WI38 (cell line): ENCODE data around the gene ACTL9.

ENCODE experiments used
- H3K4me3 ChIP-seq: 2 replicates; pipeline ENCODE4 v1.5.1; 2011; ENCODE audit warnings: low read depth, mild to moderate bottlenecking, control low read depth, low read length
- CTCF ChIP-seq: IDR thresholded peaks from 2 replicates; pipeline ENCODE4 v1.5.1; 2012; ENCODE audit warnings: low read depth, mild to moderate bottlenecking, control low read depth, low read length

ACTL9 gene

GRCh38 chr19:8682472-8682871, 16.1 kb downstream of the ACTL9 start:
- TF ChIP-seq CTCF: no peak

GRCh38 chr19:8681345-8682029, 17.1 kb downstream of the ACTL9 start:
- no peak for TF ChIP-seq CTCF

More at GRCh38 chr19:8682472-8682871, 16.1 kb downstream of the ACTL9 start:
- no peak overlapping the region for H3K4me3 ChIP-seq

GRCh38 chr19:8680676-8681344, 17.8 kb downstream of the ACTL9 start:
- no peak overlapping the region for H3K4me3 ChIP-seq
- TF ChIP-seq CTCF: no peak

More at GRCh38 chr19:8681345-8682029, 17.1 kb downstream of the ACTL9 start:
- no peak overlapping the region for H3K4me3 ChIP-seq

- no peak for TF ChIP-seq CTCF
- H3K4me3 ChIP-seq: no peak overlapping the region
These were observed 20.3 kb downstream of the ACTL9 start for GRCh38 chr19:8678244-8678807.

- no peak overlapping the region for H3K4me3 ChIP-seq
- no peak for TF ChIP-seq CTCF
These were observed 23.5 kb downstream of the ACTL9 start for GRCh38 chr19:8675066-8675465.

GRCh38 chr19:8673276-8673891, 25.2 kb downstream of the ACTL9 start:
- TF ChIP-seq CTCF: no peak
- H3K4me3 ChIP-seq: no peak overlapping the region

- H3K4me3 ChIP-seq: no peak overlapping the region
- no peak for TF ChIP-seq CTCF
These were observed 31.7 kb downstream of the ACTL9 start for GRCh38 chr19:8666814-8667405.
